GM18511 (cell line): ENCODE results near the gene HSF2.

Source experiments
- ATAC-seq: cut with Tn5 transposase; IDR thresholded peaks from one replicate; pipeline ENCODE4 v1.9.1; 2021; ENCODE audit warnings: mild to moderate bottlenecking, moderate library complexity; ENCODE audit not compliant: unreplicated experiment

The HSF2 gene

GRCh38 chr6:122399348-122400120, at the start of gene HSF2:
HSF2 (plus strand) TSS chr6:122399652; CDS start chr6:122399738, 86 bp downstream.
- ATAC-seq: peak; percentile 97

- no peak for ATAC-seq
Measured at GRCh38 chr6:122352981-122353664, 46.3 kb upstream of the HSF2 start.

DNA sequence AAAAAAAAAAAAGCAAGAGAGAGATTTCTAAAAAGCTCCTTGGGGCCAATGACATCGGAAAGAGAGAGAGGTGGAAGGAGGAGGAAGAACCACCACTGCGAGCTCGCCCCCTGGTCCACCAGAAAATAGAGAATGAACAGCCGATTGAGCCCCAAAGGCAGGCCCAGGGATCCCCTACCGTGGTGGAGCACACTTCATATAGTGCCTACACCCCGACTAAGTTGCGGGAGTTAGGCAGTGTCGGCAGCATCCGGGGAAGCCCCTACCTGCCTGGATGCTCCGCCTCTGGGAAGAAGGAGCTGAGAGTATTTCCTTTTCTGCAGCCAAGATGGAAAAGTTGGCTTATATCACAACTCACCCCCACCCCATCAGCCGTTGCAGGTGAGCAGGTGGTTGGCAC, 38.6 kb upstream of the HSF2 start:
- ATAC-seq: no peak

DNA sequence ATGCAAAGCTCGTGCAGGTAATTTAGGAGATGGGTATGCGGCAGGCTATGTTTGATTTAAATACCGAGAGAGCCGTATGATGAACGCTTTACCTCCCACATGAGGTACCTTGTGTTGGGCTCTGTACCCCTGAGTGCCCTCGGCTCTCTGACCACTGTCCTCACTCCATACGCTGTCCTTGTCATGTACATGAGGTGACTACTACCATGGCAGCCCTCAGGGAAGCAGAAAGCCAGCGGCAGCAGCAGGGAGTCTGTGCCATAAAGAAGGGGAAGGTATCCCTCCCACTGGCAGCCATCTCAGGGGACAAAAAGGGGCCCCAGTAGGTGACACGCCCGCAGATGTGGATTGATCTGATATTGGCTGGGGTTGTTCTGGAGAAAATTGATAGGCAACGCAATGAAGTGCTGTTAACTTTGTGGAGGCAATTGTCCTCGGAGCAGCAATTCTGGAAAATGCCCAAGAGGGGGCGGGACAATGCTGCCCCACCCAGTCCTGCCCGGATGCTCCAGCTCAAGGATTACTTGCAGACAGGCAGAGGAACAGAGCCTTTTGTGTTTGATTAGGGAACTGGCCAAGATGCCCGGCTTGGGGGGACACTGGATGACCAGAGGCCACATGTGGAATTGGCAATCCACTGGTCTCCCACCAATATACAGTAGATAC, 38.0 kb upstream of the HSF2 start:
- ATAC-seq: no peak

DNA sequence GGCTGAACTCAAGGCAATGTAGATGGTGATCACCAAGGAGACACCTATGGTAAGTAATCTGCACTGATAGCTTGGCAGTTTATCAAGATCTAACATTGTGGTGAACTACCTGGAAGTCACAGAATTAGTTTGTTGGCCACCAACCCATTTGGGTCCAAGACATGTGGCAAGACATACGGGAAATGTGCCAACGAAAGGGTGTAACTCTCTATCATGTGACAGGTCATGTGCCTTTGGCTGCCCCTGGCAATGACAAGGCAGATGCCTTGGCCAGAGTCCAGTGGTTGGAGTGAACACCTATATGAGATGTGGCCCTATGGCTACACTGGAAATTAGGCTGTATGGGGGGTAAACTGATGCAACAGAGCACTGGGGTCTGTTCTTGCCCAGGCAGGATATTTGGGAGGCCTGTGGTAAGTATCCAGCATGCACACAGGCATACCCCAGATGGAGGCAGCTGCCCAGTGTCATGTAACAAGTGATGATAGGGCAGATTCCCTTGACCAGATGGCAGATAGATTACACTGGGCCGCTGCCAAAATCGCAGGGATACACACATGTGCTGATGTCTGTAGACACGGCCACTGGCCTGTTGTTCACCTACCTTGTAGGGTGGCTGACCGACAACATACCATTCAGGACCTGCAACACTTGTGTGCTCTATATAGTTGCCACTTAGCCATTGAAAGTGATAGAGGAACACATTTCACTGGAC, 35.5 kb upstream of the HSF2 start:
- no peak for ATAC-seq

DNA sequence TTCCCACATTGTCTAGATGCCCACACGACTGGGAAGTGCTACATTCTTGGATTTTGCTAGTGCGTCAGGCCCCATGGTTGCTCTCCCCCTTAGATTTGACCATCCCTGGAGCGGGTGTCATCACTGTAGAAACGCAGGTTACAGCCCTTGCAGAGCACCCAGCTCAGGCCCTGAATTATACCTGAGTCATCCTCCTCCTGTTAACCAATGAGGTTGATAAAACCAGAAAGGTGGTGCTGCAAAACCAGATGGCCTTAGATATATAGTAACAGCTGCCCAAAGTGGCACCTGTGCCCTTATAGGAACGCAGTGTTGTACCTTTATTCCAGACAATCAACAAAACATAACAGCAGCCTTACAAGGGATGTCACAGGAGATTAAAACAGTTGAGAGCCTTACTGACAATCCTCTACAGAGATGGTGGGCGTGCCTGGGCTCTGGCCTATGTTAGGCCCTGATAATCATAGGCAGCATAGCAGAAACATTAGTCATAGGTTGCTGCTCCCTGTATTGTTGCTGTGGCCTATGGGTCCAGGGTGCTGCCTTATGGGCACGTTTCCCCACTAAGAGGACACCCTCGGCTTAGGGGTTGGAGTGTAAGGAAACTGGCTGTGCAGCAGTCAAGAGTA, 33.6 kb upstream of the HSF2 start:
- ATAC-seq: no peak

DNA sequence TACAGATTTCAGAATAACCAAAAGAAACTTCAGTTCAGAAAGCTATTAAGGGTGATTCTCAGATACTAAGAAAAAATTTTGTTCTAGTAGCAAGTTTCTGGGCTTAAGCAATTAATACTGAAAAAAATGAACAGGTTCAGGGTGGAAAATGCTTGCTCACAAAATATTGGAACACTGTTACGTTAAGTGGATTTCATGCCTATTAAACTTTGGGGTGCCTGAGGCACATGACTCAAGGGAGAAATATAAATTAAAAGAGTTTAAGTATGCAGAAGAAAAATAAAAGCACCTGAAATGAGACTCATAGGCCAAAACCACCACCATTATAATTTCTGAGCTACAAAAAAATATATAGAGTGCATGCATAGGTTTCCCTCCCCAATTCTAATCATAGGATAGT, 32.3 kb upstream of the HSF2 start:
- no peak for ATAC-seq

- no peak for ATAC-seq
Measured at GRCh38 chr6:122369536-122369935, 29.9 kb upstream of the HSF2 start.

DNA sequence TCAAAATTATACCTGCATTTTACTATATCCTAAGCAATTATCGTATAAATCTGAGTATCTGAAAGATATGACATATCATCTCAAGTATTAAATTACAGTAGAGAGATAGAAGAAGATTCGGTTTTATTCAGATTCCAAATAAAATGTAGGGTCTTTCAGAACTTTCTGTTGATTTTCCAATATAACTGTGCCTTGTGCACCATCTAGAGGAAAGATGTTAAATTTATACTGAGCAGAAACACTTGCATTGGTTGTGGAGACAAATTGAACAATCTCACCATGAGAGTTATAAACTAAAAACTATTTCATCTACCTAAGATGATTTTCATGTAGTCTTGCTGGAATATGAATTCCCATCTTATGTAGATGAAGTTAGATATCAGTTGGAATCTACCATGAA, 26.8 kb upstream of the HSF2 start:
- ATAC-seq: no peak

GRCh38 chr6:122374307-122374706, 25.1 kb upstream of the HSF2 start:
- no peak for ATAC-seq

- ATAC-seq: no peak
Measured at GRCh38 chr6:122376246-122376645, 23.2 kb upstream of the HSF2 start.

GRCh38 chr6:122381494-122382265, 17.8 kb upstream of the HSF2 start:
- peak; percentile 100 for ATAC-seq

DNA sequence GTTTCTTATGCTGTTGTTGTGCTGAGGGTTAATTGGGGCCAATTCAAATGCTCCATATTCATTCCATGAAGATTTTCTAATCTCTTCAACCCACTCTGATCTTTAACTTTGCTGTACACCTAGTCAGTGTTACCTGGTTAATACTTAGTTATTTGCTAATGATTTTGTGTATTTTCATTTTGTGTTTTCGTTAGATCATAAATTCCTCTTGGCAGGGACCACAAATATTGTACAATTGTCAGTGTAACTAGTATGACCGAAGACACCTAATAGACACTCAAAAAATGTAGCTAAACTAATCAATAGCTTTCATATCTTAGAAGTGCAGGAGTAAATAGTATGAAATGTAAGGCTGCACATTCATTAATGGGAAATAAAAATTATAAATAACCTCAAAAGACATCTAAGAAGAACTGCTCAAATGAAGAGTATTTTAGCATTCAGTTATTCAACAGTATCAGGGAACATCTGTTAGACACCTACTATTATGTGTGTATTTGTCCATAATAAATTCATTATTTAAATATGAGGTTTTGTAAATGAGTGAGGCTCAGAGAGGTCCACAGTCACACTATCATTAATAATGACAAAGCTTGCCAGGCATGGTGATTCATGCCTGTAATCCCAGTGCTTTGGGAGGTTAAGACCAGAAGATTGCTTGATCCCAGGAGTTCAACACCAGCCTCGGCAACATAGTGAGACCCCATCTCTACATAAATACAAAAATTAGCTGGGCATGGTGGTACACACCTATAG, 13.4 kb upstream of the HSF2 start:
- ATAC-seq: no peak

DNA sequence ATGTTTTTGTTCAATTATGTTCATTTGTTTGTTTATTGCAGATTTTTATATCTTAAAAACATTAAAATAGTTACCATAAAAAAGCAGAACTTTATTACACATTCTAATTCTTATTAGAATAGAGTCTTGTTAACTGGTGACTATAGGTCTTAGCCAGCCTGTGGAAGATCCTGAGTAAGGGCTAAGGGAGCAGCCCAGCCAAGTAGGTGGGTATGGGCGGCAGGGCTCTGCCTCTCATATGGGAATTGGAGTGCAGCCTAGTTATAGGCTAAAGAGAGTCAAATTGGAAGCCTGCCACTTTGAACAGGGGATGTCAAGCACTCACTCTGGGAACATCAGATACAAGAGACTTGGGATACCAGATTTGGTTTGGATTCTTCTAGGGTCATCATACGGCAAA, 10.5 kb upstream of the HSF2 start:
- no peak for ATAC-seq

GRCh38 chr6:122389704-122390372, 9.6 kb upstream of the HSF2 start:
- no peak for ATAC-seq

DNA sequence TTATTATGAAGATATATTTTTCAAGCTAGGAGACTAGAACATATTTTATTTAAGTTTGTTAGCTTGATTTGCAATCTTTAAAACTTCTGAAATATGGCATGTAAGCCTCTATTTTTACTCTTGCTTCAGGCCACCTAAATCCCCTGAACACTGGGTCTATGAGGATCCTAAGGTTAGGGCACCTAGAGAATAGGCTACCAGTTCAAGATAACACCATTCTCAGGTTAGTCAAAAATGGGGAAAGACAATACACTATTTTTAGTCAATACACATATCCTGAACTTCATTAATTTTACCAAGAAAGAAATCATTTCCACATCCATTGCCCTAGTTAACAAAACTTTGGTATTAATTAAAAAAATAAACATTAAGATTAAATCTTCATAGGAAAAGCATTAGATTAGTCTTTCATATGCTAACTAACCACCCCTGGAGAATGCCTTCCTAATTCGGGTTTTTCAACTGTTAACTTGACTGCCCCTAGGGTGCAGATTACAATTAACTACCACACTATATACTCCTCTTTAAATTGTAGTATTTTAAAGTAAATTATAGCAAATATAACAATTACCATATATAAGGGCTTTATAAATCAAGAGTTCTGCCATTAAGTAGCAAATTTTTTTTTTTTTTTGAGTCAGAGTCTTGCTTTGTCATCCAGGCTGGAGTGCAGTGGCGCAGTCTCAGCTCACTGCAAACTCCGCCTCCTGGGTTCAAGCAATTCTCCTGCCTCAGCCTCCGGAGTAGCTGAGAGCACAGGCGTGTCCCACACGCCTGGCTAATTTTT, 6.7 kb upstream of the HSF2 start:
- no peak for ATAC-seq

DNA sequence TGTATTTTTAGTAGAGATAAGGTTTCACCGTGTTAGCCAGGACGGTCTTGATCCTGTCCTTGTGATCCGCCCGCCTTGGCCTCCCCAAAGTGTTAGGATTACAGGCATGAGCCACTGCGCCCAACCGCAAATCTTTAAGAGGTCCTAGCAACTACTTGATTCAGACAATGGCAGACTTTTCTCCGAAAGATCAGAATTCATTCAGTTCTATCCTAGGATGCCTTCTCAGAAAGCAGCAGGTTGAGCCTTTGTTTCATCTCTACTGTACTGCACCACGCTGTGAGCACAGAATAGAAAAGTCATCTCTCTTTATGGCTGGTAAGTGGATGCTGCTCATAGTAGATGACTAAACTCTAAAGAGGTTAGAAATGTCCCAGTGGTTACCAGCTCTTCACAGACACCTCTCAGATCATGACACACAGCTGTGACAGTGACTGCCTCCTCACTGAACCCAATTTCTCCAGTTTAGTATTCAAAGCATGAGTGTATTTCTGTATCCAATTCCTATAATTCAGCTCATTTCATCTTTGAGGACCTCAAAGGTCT, 6.0 kb upstream of the HSF2 start:
- peak; percentile 57 for ATAC-seq

GRCh38 chr6:122394016-122394415, 5.4 kb upstream of the HSF2 start:
- ATAC-seq: no peak
